K562 (cell line): ENCODE results near the gene ZNF586. TPM values are rescaled to one million over a fixed set of nuclear protein-coding genes. Genes with fewer than 3 reads are reported as not detected.

Experiments
- ASH1L ChIP-seq: fragments of 450-650 bp; IDR thresholded peaks from 2 replicates; pipeline ENCODE4 v1.6.1; 2018; ENCODE audit warnings: borderline replicate concordance, mild to moderate bottlenecking, low read depth; ENCODE audit not compliant: partially characterized antibody
- DIDO1 ChIP-seq: fragments of 450-650 bp; IDR thresholded peaks from 2 replicates; pipeline ENCODE4 v1.6.1; 2016; ENCODE audit warnings: low read depth, missing biosample characterization, missing genetic modification characterization
- E2F8 ChIP-seq: fragments of 450-650 bp; IDR thresholded peaks from 2 replicates; pipeline ENCODE4 v1.7.1; 2018; ENCODE audit warnings: mild to moderate bottlenecking, low read depth; ENCODE audit not compliant: partially characterized antibody
- FOXK2 ChIP-seq, 2 experiments: fragments of 450-650 bp; IDR thresholded peaks in 1 of 2; conservative IDR thresholded peaks in 1 of 2; 2 replicates each; pipeline ENCODE4 v1.6.1; 2016; ENCODE audit warnings: low read depth in 2 of 2, mild to moderate bottlenecking in 1 of 2
- HDAC1 ChIP-seq, 2 experiments: fragments of 450-650 bp; IDR thresholded peaks; 2 replicates each; pipeline ENCODE4 v1.6.1; 2016 to 2017; ENCODE audit warnings: inconsistent platforms in 1 of 2, mild to moderate bottlenecking in 1 of 2, moderate library complexity in 1 of 2
- HDAC2 ChIP-seq: fragments of 450-650 bp; IDR thresholded peaks from 2 replicates; pipeline ENCODE4 v1.6.1; 2016; ENCODE audit warnings: mild to moderate bottlenecking
- IRF2 ChIP-seq: sonication (generic); formaldehyde crosslinking; IDR thresholded peaks from 2 replicates; pipeline ENCODE4 v1.8.1; 2022; ENCODE audit warnings: mild to moderate bottlenecking, missing genetic modification reagents
- MECOM ChIP-seq: fragments of 250-450 bp; sonication (Bioruptor Pico); IDR thresholded peaks from 2 replicates; pipeline ENCODE4 v1.8.0; 2022; ENCODE audit warnings: inconsistent platforms
- NCOA1 ChIP-seq: fragments of 450-650 bp; IDR thresholded peaks from 2 replicates; pipeline ENCODE4 v1.6.1; 2016; ENCODE audit warnings: low read depth
- NCOA6 ChIP-seq: fragments of 450-650 bp; IDR thresholded peaks from 2 replicates; pipeline ENCODE4 v1.6.1; 2017; ENCODE audit warnings: mild to moderate bottlenecking
- PKNOX1 ChIP-seq: fragments of 450-650 bp; IDR thresholded peaks from 2 replicates; pipeline ENCODE4 v1.6.1; 2016
- PPARD ChIP-seq: fragments of 250-450 bp; sonication (Bioruptor Pico); IDR thresholded peaks from 2 replicates; pipeline ENCODE4 v1.8.0; 2022; ENCODE audit warnings: inconsistent platforms, mild to moderate bottlenecking, moderate library complexity
- PTTG1 ChIP-seq: fragments of 450-650 bp; IDR thresholded peaks from 2 replicates; pipeline ENCODE4 v1.6.1; 2016; ENCODE audit warnings: low read depth, mild to moderate bottlenecking, missing genetic modification characterization, missing compliant biosample characterization
- SP1 ChIP-seq: sonication (generic); formaldehyde crosslinking; IDR thresholded peaks from 2 replicates; pipeline ENCODE4 v1.8.1; 2022; ENCODE audit warnings: mild to moderate bottlenecking, missing genetic modification reagents
- ZFP30 ChIP-seq: fragments of 250-450 bp; sonication (Bioruptor Pico); IDR thresholded peaks from 2 replicates; pipeline ENCODE4 v1.8.0; 2022; ENCODE audit warnings: moderate library complexity, mild to moderate bottlenecking, inconsistent platforms, borderline replicate concordance
- ZFX ChIP-seq: sonication (generic); formaldehyde crosslinking; IDR thresholded peaks from 2 replicates; pipeline ENCODE4 v1.8.0; 2022; ENCODE audit warnings: mild to moderate bottlenecking, missing genetic modification reagents, moderate library complexity
- ZNF124 ChIP-seq: sonication (generic); formaldehyde crosslinking; IDR thresholded peaks from 2 replicates; pipeline ENCODE4 v1.8.1; 2022; ENCODE audit warnings: missing genetic modification reagents
- ZNF23 ChIP-seq: fragments of 250-450 bp; sonication (Bioruptor Pico); IDR thresholded peaks from 2 replicates; pipeline ENCODE4 v1.4.0; 2020; ENCODE audit warnings: mild to moderate bottlenecking
- ZNF57 ChIP-seq: fragments of 450-650 bp; formaldehyde crosslinking; IDR thresholded peaks from 2 replicates; pipeline ENCODE4 v1.4.0; 2020; ENCODE audit warnings: mild to moderate bottlenecking, moderate library complexity
- polyA plus RNA-seq, 8 experiments: library from polyadenylated mRNA; depleted of rRNA in 4 of 8; stranded (reverse) in 5 of 8; unstranded in 3 of 8; fragments of >200 nt; fragmentation: Nextera tagmentation in 2 of 8; fragmentation: Illumina TruSeq in 1 of 8; extraction: Ambion mirVana in 2 of 8; extraction: Trizol in 1 of 8; gene quantifications; 2 replicates each; pipeline versions ENCODE4 v1.2.1 to v1.2.3, GENCODE V29; 2011 to 2014; ENCODE audit warnings: inconsistent platforms in 1 of 8, missing spikeins in 1 of 8
- total RNA-seq, 7 experiments: library from RNA; depleted of rRNA in 6 of 7; stranded (reverse); fragments of >200 nt in 6 of 7; fragmentation: Illumina TruSeq in 2 of 7; extraction: Trizol in 2 of 7; gene quantifications; 2 replicates each; pipeline versions ENCODE4 v1.2.1 to v1.2.3, GENCODE V29; 2011 to 2021; ENCODE audit warnings: low replicate concordance in 1 of 7
- TF ChIP-seq, protein P1 (sequence below): fragments of 250-450 bp; sonication (Bioruptor Pico); IDR thresholded peaks from 2 replicates; pipeline ENCODE4 v1.8.0; 2021; ENCODE audit warnings: moderate library complexity, mild to moderate bottlenecking, inconsistent platforms

ZNF586 gene
- total and polyA plus RNA-seq, 9 of the 15 experiments (the other 6 are each of a cell fraction or from before 2014, with no cell fraction given) = 2.5 to 12.6 (median 8.4) TPM

- TF ChIP-seq PKNOX1 (peak; percentile 99), ZFP30 (CRISPR knock-in tag) (no peak), PPARD (CRISPR knock-in tag) (no peak), IRF2 (CRISPR knock-in tag) (no peak), NCOA6 (no peak), HDAC2 (0 out of 2 replicates have a peak, but pooled peaks have one; percentile 33), ASH1L (peak; percentile 78), E2F8 (peak; percentile 63), ZNF23 (no peak), NCOA1 (peak; percentile 44; the same call in 1 of the 2 replicates), MECOM (CRISPR knock-in tag) (no peak), ZNF57 (CRISPR knock-in tag) (no peak), PTTG1 (tag) (no peak), HDAC1 (IDR thresholded peaks at IDR 0.05) (peak in 1 of 2 experiments; percentile 81; a peak in 2 of 4 replicates), ZFX (CRISPR knock-in tag) (no peak), FOXK2 (conservative IDR thresholded peaks at IDR 0.05 in 1 of 2, IDR thresholded peaks at IDR 0.05 in 1 of 2; ENCODE audit: low read depth in 2 of 2) (peak; percentile 27 to 94; a peak in 2 of 4 replicates), DIDO1 (tag) (peak; percentile 60; the same call in 1 of the 2 replicates), SP1 (CRISPR knock-in tag) (peak; percentile 48; the same call in 1 of the 2 replicates), ZNF124 (no peak)
- TF ChIP-seq, protein P1, sequence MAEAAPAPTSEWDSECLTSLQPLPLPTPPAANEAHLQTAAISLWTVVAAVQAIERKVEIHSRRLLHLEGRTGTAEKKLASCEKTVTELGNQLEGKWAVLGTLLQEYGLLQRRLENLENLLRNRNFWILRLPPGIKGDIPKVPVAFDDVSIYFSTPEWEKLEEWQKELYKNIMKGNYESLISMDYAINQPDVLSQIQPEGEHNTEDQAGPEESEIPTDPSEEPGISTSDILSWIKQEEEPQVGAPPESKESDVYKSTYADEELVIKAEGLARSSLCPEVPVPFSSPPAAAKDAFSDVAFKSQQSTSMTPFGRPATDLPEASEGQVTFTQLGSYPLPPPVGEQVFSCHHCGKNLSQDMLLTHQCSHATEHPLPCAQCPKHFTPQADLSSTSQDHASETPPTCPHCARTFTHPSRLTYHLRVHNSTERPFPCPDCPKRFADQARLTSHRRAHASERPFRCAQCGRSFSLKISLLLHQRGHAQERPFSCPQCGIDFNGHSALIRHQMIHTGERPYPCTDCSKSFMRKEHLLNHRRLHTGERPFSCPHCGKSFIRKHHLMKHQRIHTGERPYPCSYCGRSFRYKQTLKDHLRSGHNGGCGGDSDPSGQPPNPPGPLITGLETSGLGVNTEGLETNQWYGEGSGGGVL = no peak
Measured at GRCh38 chr19:57814505-57815246, 45.2 kb downstream of the ZNF586 start, which contains the start of gene ZNF552 (continued).
